Activated CD4-positive, alpha-beta T cell treated with anti-CD3 and anti-CD28 coated beads for 1 hour (primary cell): ENCODE measurements around the gene MAPK7.

ENCODE experiments used
- DNase-seq: peaks from one replicate; pipeline ENCODE4 v3.0.0-alpha.2; 2020

Gene MAPK7

DNA sequence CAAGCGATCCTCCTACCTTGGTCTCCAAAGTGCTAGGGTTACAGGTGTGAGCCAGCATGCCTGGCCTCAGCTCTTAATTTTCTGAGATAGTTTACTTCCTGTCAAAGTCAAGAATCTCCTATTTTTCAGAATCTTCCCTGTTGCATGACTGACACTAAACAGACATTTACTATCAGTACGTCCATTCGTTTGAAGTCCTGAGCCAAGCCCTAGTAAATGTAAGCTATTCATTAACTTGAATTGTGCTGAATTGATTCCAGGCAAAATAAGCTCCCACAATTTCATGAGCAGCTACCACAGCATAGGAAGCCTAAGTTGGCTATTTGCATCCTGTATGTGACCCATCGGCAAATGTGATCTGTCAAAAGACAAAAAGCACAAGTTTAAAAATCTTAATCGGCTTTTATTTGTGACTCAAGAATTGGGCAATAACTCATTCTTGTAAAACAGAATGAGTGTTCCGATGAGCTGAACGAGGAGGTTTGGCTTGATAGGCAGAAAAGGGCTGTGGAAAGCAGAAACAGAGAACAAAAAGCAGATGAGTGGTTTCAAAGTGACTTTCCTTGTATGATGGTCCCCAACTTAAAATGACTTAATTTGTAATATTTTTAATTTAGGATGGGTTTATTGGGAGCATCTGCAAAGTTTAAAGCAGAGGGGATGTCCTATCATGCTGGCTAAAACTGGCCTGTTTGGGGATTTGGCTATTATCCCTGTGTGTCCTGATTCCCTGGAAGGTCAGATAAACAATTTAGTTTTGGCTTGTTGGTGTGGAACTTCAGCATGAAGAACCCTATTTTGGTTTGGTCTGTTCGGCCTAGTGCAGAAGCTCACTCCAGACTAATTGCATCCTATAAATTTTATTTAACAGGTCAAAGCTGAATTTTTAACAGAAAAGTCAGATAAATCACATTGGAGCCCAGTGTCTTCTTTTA lies 46.9 kb downstream of the MAPK7 start:
- DNase-seq = no peak

- no peak for DNase-seq
Observed at GRCh38 chr17:19426631-19427030, 48.3 kb downstream of the MAPK7 start.

DNA sequence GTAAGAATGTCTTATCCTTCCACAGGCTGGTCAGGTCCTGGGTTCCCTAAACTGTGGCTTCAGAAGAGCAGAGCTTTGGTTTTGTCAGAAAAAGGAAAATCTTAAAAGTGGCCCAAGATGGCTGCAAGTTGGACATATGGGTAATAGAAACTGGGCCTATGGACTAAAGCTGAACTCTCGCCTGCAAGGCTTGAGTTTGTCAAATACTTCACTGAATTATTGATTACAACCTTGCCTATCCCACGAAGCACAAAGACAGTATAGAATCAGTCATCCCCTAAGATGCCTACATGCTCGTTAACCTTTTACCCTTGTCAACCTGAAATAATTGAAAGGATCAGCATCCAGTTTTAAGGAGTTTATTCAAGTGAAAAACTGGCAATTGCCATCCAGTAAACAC lies 53.4 kb downstream of the MAPK7 start:
- DNase-seq = no peak
